HCEC 1CT (cell line): Measurements from ENCODE around the gene ABCA12.
"Not testable (repeated sequence)": the region's sequence is repeated elsewhere in the genome, so short reads cannot be mapped to it uniquely, and the experiment has no call there.

Experiments used
- DNase-seq: peaks from one replicate; pipeline ENCODE4 v3.0.0-alpha.2; 2017

Gene ABCA12, protein sequence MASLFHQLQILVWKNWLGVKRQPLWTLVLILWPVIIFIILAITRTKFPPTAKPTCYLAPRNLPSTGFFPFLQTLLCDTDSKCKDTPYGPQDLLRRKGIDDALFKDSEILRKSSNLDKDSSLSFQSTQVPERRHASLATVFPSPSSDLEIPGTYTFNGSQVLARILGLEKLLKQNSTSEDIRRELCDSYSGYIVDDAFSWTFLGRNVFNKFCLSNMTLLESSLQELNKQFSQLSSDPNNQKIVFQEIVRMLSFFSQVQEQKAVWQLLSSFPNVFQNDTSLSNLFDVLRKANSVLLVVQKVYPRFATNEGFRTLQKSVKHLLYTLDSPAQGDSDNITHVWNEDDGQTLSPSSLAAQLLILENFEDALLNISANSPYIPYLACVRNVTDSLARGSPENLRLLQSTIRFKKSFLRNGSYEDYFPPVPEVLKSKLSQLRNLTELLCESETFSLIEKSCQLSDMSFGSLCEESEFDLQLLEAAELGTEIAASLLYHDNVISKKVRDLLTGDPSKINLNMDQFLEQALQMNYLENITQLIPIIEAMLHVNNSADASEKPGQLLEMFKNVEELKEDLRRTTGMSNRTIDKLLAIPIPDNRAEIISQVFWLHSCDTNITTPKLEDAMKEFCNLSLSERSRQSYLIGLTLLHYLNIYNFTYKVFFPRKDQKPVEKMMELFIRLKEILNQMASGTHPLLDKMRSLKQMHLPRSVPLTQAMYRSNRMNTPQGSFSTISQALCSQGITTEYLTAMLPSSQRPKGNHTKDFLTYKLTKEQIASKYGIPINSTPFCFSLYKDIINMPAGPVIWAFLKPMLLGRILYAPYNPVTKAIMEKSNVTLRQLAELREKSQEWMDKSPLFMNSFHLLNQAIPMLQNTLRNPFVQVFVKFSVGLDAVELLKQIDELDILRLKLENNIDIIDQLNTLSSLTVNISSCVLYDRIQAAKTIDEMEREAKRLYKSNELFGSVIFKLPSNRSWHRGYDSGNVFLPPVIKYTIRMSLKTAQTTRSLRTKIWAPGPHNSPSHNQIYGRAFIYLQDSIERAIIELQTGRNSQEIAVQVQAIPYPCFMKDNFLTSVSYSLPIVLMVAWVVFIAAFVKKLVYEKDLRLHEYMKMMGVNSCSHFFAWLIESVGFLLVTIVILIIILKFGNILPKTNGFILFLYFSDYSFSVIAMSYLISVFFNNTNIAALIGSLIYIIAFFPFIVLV (N-terminal part only)

DNA sequence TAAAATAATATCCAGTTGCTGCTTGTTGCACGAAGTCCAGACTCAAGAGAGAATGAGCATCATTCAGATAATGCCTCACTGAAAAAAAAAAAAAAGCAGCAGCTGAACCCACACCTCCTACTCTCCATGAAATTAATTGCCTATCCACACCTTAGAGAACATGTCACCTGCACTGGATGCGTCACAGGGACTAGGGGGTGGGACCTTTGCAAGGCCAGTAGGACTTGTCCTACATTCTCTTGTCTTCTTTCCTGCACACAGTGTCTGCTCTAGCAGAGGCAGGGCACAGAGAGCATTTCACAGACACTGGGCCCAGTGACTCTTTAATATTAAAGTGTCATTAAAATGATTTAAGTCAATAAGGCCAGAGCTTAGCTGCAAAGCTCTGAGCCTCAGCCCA lies at the start of gene ABCA12:
Gene ABCA12, minus strand, starts transcription at position 148 of the 400 bp plus-strand sequence. CDS start 418 bp downstream, outside the sequence.
- no peak for DNase-seq

DNA sequence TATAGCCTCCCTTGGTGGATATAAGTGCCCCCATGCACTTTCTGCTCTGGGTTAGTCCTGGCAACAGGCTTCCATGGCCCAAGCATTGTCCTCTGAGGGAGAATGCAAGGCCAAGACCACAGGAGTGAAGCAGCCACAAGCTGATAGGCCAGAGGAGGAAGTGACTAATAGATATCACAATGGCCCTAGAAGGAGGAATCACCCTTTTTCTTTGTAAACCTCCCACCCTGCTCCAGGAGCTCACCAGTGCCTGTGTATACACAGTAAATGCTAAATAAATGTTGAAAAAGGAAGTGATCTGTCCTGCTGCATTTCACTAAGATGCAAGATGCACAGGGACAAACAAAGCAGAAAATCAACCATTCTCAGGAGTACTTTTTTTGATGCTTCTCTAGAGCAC lies 49.7 kb upstream of the ABCA12 start:
- peak; percentile 3 for DNase-seq

DNA sequence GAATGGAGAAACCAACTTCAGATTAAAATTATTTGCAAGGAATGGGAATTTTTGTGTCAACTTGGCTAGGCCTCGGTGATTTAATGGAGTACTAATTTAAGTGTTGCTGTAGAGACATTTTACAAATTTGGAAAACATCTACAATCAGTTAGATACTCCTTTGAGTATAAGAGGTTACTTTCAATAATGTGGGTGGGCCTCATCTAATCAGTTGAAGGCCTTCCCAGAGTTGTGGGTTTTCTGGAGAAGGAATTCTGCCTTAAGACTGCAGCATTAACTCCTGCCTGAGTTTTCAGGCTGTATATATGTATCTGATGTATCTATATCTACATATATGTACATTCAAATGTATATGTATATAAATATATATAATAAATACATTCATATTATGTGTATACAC lies 47.6 kb upstream of the ABCA12 start:
- no peak for DNase-seq

DNA sequence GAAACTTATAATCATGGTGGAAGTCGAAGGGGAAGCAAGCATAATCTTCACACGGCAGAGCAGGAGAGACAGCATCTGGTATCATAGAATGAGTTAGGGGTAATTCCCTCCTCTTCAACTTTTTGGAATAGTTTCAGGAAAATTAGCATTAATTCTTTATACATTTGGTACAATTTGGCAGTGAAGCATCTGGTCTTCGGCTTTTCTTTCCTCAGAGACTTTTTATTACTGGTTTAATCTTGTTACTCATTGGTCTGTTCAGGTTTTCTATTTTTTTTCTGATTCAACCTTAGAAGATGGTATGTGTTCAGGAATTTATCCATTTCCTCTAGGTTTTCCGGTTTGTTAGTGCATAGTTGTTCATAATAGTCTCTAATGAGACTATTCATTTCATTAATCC lies 39.7 kb upstream of the ABCA12 start:
- DNase-seq, result no peak

DNA sequence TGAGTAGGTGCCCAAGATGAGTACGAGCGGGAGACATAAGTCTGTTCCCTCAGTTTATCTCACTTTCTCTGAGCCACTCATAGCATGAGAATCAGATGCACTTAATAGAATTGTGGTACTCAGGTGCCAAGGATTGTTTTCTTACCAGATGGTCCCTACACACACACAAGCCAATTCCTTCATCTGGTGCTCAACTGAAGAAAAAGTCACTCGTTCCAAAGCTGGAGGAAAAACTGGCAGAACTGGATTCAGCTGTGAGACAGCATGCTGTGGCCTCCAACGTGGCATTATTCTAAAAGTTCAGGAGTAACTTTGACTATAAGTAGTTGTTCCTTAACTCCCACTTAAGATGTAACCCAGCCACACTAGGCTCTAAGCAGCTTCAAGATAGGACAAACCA lies 33.4 kb upstream of the ABCA12 start:
- no peak for DNase-seq

DNA sequence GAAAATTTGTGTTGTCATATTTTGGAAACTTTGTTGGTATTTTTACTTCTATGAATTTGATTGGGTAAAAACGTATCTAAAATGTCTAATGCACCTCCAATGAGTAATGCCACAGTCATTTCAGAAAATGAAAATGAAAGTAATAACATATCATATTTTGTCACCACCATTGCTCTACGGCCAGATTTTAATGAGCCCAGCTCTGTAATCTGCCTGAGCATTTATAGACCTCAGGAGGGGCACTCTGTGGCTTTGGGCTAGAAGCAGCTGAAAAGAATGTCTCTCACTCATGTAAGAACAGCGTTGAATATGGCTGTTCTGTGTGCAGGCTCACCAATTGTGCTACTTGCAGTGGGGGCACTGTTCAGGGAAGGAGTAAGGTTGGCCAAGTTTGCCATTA lies 32.7 kb upstream of the ABCA12 start:
- peak; percentile 23 for DNase-seq

DNA sequence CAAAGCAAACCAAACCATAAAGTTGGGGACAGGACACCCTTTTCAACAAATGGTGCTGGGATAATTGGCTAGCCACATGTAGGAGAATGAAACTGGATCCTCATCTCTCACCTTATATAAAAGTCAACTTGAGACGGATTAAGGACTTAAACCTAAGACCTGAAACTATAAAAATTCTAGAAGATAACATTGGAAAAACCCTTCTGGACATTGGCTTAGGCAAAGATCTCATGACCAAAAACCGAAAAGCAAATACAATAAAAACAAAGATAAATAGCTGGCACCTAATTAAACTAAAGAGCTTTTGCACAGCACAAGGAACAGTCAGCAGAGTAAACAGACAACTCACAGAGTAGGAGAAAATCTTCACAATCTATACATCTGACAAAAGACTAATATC lies 28.1 kb upstream of the ABCA12 start:
- not testable (repeated sequence) for DNase-seq

DNA sequence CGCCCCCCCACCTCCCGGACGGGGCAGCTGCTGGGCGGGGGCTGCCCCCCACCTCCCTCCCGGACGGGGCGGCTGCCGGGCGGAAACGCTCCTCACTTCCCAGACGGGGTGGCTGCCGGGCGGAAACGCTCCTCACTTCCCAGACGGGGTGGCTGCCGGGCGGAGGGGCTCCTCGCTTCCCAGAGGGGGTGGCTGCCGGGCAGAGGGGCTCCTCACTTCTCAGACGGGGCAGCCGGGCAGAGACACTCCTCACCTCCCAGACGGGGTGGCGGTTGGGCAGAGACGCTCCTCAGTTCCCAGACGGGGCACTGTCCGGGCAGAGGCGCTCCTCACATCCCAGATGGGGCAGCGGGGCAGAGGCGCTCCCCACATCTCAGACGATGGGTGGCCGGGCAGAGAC lies 24.9 kb upstream of the ABCA12 start:
- DNase-seq, result not testable (repeated sequence)

DNA sequence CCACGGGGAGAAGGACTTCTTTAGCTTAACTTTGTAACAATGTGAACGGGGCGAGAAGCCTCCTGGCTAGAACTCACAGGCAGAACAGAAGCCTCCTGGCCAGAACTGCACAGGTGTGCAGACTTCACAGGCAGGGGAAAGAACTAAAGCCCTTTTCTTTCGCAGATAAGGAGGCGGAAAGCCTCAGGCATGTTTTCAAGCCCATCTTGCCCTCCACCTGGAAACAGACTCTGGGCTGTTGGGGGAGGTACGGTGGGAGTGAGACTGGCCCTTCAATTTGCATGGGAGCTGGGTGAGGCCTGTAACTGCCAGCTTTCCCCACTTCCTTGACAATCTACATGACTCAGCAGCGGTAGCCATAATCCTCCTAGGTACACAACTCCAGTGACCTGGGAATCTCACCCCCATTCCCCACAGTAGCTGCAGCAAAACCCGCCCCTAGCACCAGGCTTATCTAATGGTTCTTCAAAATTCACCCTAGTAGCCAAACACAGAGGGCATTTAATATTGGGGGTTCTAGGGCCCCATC lies 22.9 kb upstream of the ABCA12 start:
- DNase-seq, result no peak

DNA sequence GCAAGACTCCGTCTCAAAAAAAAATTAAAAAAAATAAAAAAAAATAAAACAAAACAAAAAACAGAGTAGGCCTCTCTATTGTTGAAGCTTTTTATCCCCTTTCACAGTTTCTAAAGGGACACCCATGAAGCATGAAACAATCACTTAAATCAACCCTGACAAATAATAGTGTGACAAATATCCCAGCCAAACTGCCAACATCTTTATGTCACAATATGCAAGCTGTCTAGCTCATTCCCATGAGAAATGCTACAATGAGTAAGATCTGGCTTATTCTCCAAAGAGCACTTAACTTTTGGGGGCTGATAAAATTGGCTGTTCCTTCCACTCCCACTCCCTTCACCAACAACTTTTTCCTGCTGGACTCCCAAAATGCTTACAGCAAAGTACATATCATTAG lies 21.7 kb upstream of the ABCA12 start:
- no peak for DNase-seq

DNA sequence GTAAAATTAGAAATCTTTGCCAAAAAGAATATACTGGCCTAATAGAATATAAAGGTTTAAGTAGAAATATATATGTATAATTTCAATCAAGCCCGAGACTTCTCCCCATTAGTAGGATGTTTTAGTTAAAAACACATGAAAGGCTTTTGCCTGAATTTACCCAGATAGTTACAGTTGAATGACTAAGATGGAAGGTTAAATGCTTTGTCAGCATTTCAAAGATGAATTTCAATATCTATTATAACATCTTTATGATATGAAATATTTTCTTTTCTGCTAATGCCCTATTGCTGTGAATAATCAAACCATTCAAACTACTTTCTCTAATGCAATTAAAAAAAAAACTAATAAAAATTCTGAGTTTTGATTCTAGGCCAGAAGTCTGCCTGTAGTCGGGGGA lies 18.0 kb upstream of the ABCA12 start:
- DNase-seq, result no peak

DNA sequence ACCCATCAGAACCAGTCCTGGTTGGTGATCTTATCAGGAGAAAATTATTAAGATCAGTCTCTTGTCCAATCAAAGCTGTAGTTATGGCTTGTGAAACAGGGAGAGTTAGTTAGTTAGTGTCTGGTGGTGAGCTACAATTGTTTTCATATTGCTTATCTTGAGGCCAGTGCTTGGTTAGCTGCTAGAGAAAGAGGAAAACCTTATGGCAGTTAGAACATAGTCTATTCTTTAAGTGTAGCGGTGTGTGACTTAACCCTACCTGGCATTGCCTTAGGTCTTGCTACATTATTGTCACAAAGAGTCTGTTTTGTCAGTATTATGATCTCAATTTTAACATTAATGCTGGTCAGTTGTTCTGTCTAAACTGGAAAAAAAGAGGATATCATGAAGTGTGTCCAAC lies 11.5 kb upstream of the ABCA12 start:
- no peak for DNase-seq

DNA sequence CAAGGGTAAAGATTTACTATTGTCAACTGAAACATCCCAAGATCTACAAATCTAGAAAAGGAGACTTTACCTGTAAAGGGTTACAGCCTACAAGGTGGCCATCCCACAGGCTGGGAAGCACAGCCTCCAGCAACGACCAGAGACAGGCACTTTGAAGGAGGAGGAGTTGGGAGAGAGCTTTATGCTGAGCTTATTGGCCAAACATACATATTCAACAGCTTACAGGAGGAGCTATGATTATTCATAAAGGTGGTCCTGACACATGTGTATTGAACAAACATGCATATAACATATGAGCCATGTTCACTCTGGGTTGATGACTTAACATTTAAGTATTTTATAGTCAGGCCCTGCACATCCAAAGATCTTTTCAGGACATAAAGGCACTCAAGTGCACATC lies 11.1 kb upstream of the ABCA12 start:
- DNase-seq, result no peak

DNA sequence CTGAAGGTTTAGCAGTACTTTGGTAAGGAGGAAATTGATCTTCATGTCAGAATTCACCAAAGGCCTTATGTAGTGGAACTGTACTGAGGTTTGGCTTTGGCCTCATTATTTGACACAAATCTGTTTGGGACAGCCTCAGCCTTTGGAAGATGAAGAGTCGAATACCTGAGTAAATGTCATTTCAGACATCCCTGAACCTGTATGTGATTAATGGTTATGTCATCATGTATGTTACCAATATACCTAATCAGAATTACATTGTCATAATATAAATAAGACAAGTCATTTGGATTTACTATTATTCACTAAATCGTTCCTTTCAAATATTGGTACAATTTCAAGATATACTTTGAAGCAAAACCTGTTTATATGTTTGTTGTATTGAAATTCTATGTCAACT lies 10.6 kb upstream of the ABCA12 start:
- no peak for DNase-seq

DNA sequence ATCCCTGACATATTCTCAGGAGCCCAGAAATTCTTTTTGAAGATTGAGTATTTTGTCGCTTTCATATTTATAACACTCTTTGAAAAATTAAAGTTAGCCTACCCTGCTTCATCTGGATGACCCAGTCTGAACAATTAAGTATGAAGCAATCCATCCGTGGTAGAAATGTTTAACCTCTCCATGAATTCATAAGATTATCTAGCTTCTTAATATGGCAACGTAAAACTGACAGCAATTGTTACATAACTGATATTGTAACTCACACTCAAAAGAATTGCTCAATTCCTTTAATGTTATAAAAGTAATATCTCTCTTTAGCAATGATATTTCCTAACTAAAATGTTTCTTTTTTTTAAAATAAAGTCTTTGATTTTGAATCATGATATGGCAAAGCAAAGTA lies 7.2 kb upstream of the ABCA12 start:
- DNase-seq, result no peak

DNA sequence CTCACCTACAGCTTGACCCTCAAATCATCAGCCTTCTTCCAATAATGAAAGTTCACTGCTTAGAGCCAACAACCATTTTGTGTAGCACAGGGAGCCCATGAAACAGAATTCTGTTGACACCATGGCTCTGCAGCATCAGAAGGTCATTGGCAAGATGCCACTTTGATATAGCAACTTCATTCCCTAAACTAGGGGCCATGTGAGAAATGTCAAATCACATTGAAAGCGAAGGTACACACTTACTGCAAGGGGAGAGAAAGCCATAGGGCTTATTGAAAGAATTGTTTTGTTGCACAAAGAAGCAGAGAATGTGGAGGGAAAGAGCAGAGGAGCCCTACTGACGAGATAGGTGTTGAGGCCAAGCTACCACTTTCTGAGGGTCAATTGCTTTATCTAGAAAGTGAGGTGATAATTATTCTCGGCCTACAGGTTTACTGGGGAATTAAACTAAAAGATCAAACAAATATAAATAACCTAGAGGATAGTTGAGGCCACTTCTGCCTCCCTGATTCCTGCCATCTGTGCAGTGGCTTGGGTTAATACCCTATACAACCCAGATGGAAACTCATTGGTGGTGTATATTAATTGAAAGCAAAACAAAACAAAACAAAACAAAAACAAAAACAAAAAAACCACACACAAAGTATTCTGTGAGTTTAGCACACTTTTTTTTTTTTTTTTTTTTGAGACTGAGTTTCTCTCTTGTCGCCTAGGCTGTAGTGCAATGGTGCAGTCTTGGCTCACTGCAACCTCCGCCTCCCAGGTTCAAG lies 5.9 kb upstream of the ABCA12 start:
- DNase-seq, result no peak

DNA sequence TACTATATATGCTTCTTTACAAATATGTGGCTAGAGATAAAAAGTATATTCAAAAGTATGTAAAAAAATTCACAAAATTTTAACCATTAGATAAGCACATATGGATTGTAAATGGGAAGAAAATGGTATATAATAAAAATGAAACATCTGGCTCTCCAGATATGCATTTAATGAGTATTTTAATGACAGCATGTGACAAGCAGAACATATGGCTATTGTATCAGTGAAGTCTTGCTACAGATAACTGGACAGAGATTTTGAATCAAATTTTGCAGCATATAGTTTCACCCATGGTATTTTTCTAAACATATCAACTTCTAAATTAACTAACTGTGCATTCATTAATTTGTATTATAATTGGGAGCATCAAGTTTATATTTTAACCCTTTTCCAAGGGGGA lies 5.0 kb upstream of the ABCA12 start:
- no peak for DNase-seq

DNA sequence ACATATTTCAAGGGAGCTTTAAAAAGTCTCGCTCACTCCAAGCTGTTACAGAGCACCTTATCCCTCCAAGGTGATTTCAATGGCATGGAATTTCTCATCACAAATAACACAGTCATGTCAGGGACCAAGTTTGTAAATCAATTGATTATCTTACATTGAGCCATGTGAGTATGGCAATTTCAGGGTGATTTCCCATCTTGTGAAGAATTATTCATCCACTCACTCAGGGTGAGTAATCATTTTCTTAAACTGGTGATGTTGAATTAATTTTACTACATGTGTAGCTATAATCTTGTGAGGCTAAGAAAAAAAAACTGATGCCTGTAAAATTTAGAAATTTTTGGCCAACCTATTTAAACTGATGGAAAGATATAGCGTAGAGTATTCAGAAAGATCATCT lies 3.3 kb upstream of the ABCA12 start:
- DNase-seq, result peak; percentile 6

DNA sequence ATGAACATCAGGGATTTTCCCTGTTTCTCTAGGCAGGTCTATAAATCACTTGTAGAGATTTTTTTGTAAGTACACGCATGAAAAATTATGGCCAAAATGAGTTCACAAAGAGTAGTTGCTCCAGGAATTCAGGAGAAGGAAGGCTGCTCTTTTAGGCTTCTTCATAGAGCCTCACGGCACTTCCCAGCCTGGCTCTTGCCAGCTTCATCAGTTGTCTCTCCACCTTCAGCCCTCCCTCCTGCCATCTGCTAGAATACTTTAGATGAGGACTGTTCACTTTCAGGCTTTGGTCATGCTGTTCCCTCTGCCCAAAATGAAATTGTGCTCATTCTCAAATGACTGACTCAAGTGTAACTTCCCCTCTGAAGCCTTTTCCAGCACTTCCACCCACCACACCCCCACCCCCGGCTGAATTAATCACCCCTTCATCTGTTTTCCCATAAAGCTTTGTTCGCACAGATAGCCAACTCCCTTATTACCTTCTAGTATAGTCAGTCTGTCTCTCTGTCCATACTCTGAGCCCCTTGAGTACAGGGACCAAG lies 1.8 kb upstream of the ABCA12 start:
- DNase-seq, result no peak

DNA sequence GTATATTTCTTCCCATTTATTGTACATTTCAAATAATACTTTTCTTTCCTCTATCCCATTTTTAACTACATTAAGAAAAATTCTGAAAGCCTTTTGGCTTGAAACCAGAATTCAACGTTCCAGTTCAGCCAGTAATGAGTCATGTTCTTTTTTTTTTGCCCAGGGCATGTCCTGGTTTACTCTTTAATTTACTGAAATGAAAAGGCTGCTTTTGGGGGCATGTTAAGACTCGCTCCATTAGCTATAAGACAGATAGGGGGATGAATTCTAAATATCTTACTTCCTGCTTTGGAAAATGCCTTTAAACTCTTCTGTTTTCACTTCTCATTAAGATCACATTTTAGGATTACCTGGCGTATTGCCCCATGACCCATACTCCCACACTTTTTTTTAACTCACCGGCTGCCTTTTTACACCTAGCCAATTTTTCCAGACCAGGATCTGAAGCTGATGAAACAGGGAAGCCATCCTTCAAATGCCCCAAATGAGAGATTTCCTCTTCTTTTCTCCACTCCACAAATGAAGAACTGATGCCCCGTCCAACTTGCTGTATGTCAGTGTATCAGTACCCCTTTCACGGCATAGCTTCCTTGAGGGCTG lies 585 bp downstream of the ABCA12 start:
- DNase-seq, result peak; percentile 56

DNA sequence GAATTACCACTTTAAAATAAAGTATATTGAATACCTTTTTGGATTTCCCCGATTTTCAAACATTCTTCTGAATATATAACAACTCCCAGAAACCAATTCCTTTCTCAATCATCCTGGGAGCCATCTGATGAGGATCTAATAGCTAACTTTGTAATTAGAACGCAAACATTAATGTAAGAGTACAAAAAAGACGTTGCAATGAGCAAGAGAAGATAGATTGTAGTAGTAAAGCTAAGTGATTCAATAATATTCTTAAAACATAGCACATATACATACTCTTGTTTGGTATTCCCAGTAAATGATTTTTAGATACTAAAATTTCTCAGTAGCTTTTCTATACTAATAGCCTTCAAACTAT lies 1.1 kb downstream of the ABCA12 start:
- DNase-seq, result no peak
